HepG2 (cell line): Measurements from ENCODE around the gene BCAT1. TPM values are rescaled to one million over a fixed set of nuclear protein-coding genes. Genes with fewer than 3 reads are reported as not detected.

Experiments
- ATAC-seq: fragments of 200-7000 bp; cut with Tn5 transposase; 3 replicates; pipeline ENCODE4 v1.9.1; 2020; ENCODE audit warnings: mild to moderate bottlenecking, moderate library complexity
- BruUV-seq: library from RNA; stranded (reverse); fragments of 400-500 nt; replicated peaks from 2 replicates; lab custom pipeline; 2021; lab: Mats Ljungman, UMichigan
- CTCF ChIA-PET: fragments of 300-600 bp; formaldehyde crosslinking; extraction: SDS; loops from one replicate; lab custom pipeline; 2021; ENCODE audit warnings: low total read pairs, inconsistent platforms, low intra/inter-chr PET ratio; lab: Yijun Ruan, JAX
- POLR2A ChIA-PET: fragments of 350-600 bp; sonication (Branson Sonifier 250); formaldehyde crosslinking; loops from one replicate; lab custom pipeline; 2020; ENCODE audit warnings: antibody characterized with exemption, inconsistent platforms; lab: Yijun Ruan, JAX
- DNase-seq: peaks from one replicate; pipeline ENCODE4 v3.0.0-alpha.2; 2015; ENCODE audit warnings: low spot score
- FAIRE-seq: peaks from 3 replicates; lab custom pipeline; 2011; peaks lifted over from hg19 to GRCh38; lab: Jason Lieb, UNC
- H2AFZ ChIP-seq: one replicate; pipeline ENCODE4 v1.6.1; 2011; ENCODE audit warnings: low read length, inconsistent platforms
- H3K27ac ChIP-seq: fragments of 300-600 bp; 3 replicates; pipeline ENCODE4 v1.8.0; 2011; ENCODE audit warnings: mixed run types, mild to moderate bottlenecking, mixed read lengths, low read length, inconsistent platforms; ENCODE audit not compliant: insufficient read depth; ENCODE audit errors: extremely low read length
- H3K27me3 ChIP-seq, 2 experiments: fragments of 200-600 bp in 1 of 2; 2 replicates in 1 of 2; 3 replicates in 1 of 2; pipeline versions ENCODE4 v1.6.0 to v1.8.0; 2011; ENCODE audit warnings: low read length in 2 of 2, mild to moderate bottlenecking in 2 of 2, moderate library complexity in 2 of 2, inconsistent platforms in 1 of 2; ENCODE audit not compliant: insufficient read depth in 2 of 2, control insufficient read depth in 1 of 2
- H3K36me3 ChIP-seq, 2 experiments: fragments of 200-600 bp in 1 of 2; replicated peaks in 1 of 2; 2 replicates in 1 of 2; 3 replicates in 1 of 2; pipeline versions ENCODE4 v1.5.1 to v1.8.0; 2011; ENCODE audit warnings: low read length in 2 of 2, inconsistent platforms in 1 of 2; ENCODE audit not compliant: insufficient read depth in 2 of 2, control insufficient read depth in 1 of 2
- H3K4me1 ChIP-seq: 2 replicates; pipeline ENCODE4 v1.5.1; 2012; ENCODE audit warnings: low read length, inconsistent platforms; ENCODE audit not compliant: insufficient read depth
- H3K4me2 ChIP-seq: 2 replicates; pipeline ENCODE4 v1.6.0; 2011; ENCODE audit warnings: low read depth, low read length, inconsistent platforms
- H3K4me3 ChIP-seq, 3 experiments: fragments of 200-600 bp in 1 of 3; sonication (generic), shearing (Covaris generic) in 1 of 3; replicated peaks in 1 of 3; 2 replicates each; pipeline ENCODE4 v1.5.1; 2011 to 2016; ENCODE audit warnings: low read length in 3 of 3, inconsistent platforms in 2 of 3, low read depth in 2 of 3, mild to moderate bottlenecking in 2 of 3, control low read depth in 1 of 3, mixed read lengths in 1 of 3; ENCODE audit not compliant: insufficient read depth in 1 of 3
- H3K79me2 ChIP-seq: one replicate; pipeline ENCODE4 v1.6.1; 2011; ENCODE audit warnings: low read length, inconsistent platforms; ENCODE audit not compliant: insufficient read depth
- H3K9ac ChIP-seq: 2 replicates; pipeline ENCODE4 v1.6.0; 2011; ENCODE audit warnings: mild to moderate bottlenecking, low read depth, low read length, inconsistent platforms; ENCODE audit not compliant: insufficient read depth
- H3K9me3 ChIP-seq: 2 replicates; pipeline ENCODE4 v1.5.1; 2012; ENCODE audit warnings: mild to moderate bottlenecking, low read length
- H4K20me1 ChIP-seq: 2 replicates; pipeline ENCODE4 v1.6.0; 2011; ENCODE audit warnings: inconsistent platforms, mild to moderate bottlenecking, low read length, moderate library complexity; ENCODE audit not compliant: insufficient read depth
- ELF4 ChIP-seq: sonication (generic); formaldehyde crosslinking; IDR thresholded peaks from 2 replicates; pipeline ENCODE4 v1.5.0; 2020; ENCODE audit warnings: missing genetic modification reagents, mild to moderate bottlenecking, moderate library complexity, borderline replicate concordance
- GATAD2A ChIP-seq: IDR thresholded peaks from 2 replicates; pipeline ENCODE4 v1.6.1; 2016
- GLI4 ChIP-seq: sonication (generic); formaldehyde crosslinking; IDR thresholded peaks from 2 replicates; pipeline ENCODE4 v1.5.1; 2020; ENCODE audit warnings: missing genetic modification reagents, mild to moderate bottlenecking, moderate library complexity, borderline replicate concordance
- GTF2F1 ChIP-seq: fragments of 150-350 bp; IDR thresholded peaks from 2 replicates; pipeline ENCODE4 v1.6.1; 2014; ENCODE audit warnings: low read length
- PHF8 ChIP-seq: sonication (generic); formaldehyde crosslinking; IDR thresholded peaks from 2 replicates; pipeline ENCODE4 v1.5.0; 2020; ENCODE audit warnings: missing genetic modification reagents
- RARA ChIP-seq: IDR thresholded peaks from 2 replicates; pipeline ENCODE4 v1.6.1; 2016; ENCODE audit warnings: missing genetic modification reagents, missing compliant biosample characterization
- RFXANK ChIP-seq: IDR thresholded peaks from 2 replicates; pipeline ENCODE4 v1.6.1; 2016
- RORA ChIP-seq: sonication (generic); formaldehyde crosslinking; IDR thresholded peaks from 2 replicates; pipeline ENCODE4 v1.5.0; 2020; ENCODE audit warnings: mild to moderate bottlenecking, missing genetic modification reagents, moderate library complexity
- SIN3A ChIP-seq: IDR thresholded peaks from 2 replicates; pipeline ENCODE4 v1.6.1; 2011; ENCODE audit warnings: low read depth, mild to moderate bottlenecking, control low read depth, low read length, borderline replicate concordance
- STAT6 ChIP-seq: sonication (generic); formaldehyde crosslinking; IDR thresholded peaks from 2 replicates; pipeline ENCODE4 v1.4.0; 2020; ENCODE audit warnings: missing genetic modification reagents, mild to moderate bottlenecking, borderline replicate concordance
- ZFAT ChIP-seq: sonication (generic); formaldehyde crosslinking; conservative IDR thresholded peaks from 2 replicates; pipeline ENCODE4 v1.8.1; 2023; ENCODE audit warnings: missing genetic modification reagents, inconsistent platforms
- ZNF260 ChIP-seq: sonication (generic); formaldehyde crosslinking; IDR thresholded peaks from 2 replicates; pipeline ENCODE4 v1.4.0; 2020; ENCODE audit warnings: missing genetic modification reagents, low read depth, mild to moderate bottlenecking, borderline replicate concordance
- ZNF639 ChIP-seq: conservative IDR thresholded peaks from 2 replicates; pipeline ENCODE4 v1.6.1; 2018; ENCODE audit warnings: missing genetic modification reagents
- ZZZ3 ChIP-seq: sonication (generic); formaldehyde crosslinking; IDR thresholded peaks from 2 replicates; pipeline ENCODE4 v1.4.0; 2020; ENCODE audit warnings: missing genetic modification reagents, mild to moderate bottlenecking, borderline replicate concordance
- WGBS: methylation state at CpG from one replicate; pipeline ENCODE4 v1.1.6; 2017; ENCODE audit warnings: low lambda C conversion rate; 5-methylcytosine and 5-hydroxymethylcytosine counted together
- in situ Hi-C: cut with HindIII; loops from 2 replicates; pipeline ENCODE4 v1.10.0; 2017; ENCODE audit warnings: low pct_unique_long_range_greater_than_20kb; ENCODE audit not compliant: extremely low pct_ligation_motif_present
- intact Hi-C: fragments of 100-400 bp; cut with micrococcal nuclease; formaldehyde crosslinking; loops from one replicate; pipeline ENCODE4 v1.10.0; 2022; ENCODE audit not compliant: unreplicated experiment
- polyA plus RNA-seq, 8 experiments: library from polyadenylated mRNA; depleted of rRNA in 3 of 8; stranded (reverse) in 7 of 8; unstranded in 1 of 8; fragments of >200 nt; fragmentation: Illumina TruSeq in 4 of 8; extraction: Trizol in 4 of 8; gene quantifications; 2 replicates each; pipeline versions ENCODE4 v1.2.1 to v1.2.3, GENCODE V29; 2011 to 2016; ENCODE audit warnings: low read depth in 4 of 8, missing spikeins in 1 of 8, mixed read lengths in 1 of 8; ENCODE audit not compliant: insufficient read depth in 1 of 8
- total RNA-seq, 5 experiments: library from RNA; depleted of rRNA; stranded (reverse); fragments of >200 nt; fragmentation: Illumina TruSeq; extraction: Trizol; gene quantifications; 2 replicates each; pipeline ENCODE4 v1.2.3, GENCODE V29; 2016; ENCODE audit warnings: low read depth in 1 of 5
- TF ChIP-seq, protein P1 (sequence below): IDR thresholded peaks from 2 replicates; pipeline ENCODE4 v1.6.1; 2016
- TF ChIP-seq, protein P2 (sequence below): sonication (generic); formaldehyde crosslinking; IDR thresholded peaks from 2 replicates; pipeline ENCODE4 v1.5.0; 2020; ENCODE audit warnings: missing genetic modification reagents

BCAT1 gene
- total and polyA plus RNA-seq, 2 of the 13 experiments (the other 11 are each of a cell fraction or from before 2014, with no cell fraction given) = 8.0 to 75.5 TPM

DNA sequence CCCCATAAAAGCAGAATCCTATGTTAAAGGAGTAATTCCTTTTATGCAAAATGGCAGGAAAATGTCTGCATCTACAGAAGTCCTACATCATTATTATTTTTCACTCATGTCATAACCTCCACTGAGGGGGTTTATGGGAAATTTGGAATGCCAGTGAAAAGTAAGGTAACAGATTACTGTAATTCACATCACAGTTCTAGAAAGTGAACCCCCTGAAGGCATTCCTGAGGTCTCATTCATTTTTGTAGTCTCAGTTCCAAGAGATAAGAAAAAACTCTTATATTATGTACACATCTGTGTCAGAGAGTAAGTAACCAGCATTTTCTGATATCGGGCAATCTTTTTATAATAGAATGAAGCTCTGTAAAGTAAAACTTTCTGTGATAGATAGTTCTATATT lies 28.8 kb upstream of the BCAT1 start:
- no peaks in the 10 kb centered on the region for H3K79me2 ChIP-seq
- no TSS peak for BruUV-seq
- no peaks in the 10 kb centered on the region for H4K20me1 ChIP-seq
- ATAC-seq (no peak), DNase-seq (no peak), FAIRE-seq (no peak)
- in situ Hi-C loops = no loop called here
- no peak overlapping the region for H3K4me2 ChIP-seq
- H3K27ac ChIP-seq = no peak overlapping the region
- no peak overlapping the region for H3K4me3 ChIP-seq
- no peaks in the 10 kb centered on the region for H3K9me3 ChIP-seq
- H2AFZ ChIP-seq = no peak overlapping the region
- no peaks in the 10 kb centered on the region for H3K27me3 ChIP-seq
- CTCF ChIA-PET = no interaction called here
- POLR2A ChIA-PET = no interaction called here
- H3K4me1 ChIP-seq = no peaks in the 10 kb centered on the region
- H3K36me3 ChIP-seq = no peaks in the 10 kb centered on the region
- intact Hi-C loops = no loop called here
- 100% methylated on average over 1 of the region's 1 CpG for WGBS
- no peak overlapping the region for H3K9ac ChIP-seq
- TF ChIP-seq ZNF639 (no peak), SIN3A (no peak), ZZZ3 (CRISPR knock-in tag) (no peak), RORA (CRISPR knock-in tag) (no peak), RFXANK (CRISPR knock-in tag) (no peak), ZNF260 (CRISPR knock-in tag) (no peak), ZFAT (CRISPR knock-in tag) (no peak), ELF4 (CRISPR knock-in tag) (no peak), GTF2F1 (no peak), RARA (CRISPR knock-in tag) (no peak), GATAD2A (CRISPR knock-in tag) (no peak), STAT6 (CRISPR knock-in tag) (no peak), PHF8 (CRISPR knock-in tag) (no peak), GLI4 (CRISPR knock-in tag) (no peak)
- TF ChIP-seq, protein P1, sequence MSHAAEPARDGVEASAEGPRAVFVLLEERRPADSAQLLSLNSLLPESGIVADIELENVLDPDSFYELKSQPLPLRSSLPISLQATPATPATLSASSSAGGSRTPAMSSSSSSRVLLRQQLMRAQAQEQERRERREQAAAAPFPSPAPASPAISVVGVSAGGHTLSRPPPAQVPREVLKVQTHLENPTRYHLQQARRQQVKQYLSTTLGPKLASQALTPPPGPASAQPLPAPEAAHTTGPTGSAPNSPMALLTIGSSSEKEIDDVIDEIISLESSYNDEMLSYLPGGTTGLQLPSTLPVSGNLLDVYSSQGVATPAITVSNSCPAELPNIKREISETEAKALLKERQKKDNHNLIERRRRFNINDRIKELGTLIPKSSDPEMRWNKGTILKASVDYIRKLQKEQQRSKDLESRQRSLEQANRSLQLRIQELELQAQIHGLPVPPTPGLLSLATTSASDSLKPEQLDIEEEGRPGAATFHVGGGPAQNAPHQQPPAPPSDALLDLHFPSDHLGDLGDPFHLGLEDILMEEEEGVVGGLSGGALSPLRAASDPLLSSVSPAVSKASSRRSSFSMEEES (CRISPR knock-in tag) = no peak
- TF ChIP-seq, protein P2, sequence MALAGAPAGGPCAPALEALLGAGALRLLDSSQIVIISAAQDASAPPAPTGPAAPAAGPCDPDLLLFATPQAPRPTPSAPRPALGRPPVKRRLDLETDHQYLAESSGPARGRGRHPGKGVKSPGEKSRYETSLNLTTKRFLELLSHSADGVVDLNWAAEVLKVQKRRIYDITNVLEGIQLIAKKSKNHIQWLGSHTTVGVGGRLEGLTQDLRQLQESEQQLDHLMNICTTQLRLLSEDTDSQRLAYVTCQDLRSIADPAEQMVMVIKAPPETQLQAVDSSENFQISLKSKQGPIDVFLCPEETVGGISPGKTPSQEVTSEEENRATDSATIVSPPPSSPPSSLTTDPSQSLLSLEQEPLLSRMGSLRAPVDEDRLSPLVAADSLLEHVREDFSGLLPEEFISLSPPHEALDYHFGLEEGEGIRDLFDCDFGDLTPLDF = no peak
